ENCODE measurements around the gene LOXL4.

- TF ChIP-seq YY1 (IDR thresholded peaks at IDR 0.05; ENCODE audit: insufficient read depth, insufficient read length) (no peak), ZNF274 (IDR thresholded peaks at IDR 0.05; ENCODE audit: low read depth, low read length) (no peak)
These were observed 28.5 kb upstream of the LOXL4 start for GRCh38 chr10:98296524-98296923.
